Measurements from ENCODE around the gene PAGR1. TPM values are rescaled to one million over a fixed set of nuclear protein-coding genes. Genes with fewer than 3 reads are reported as not detected.
"Not testable (repeated sequence)": the region's sequence is repeated elsewhere in the genome, so short reads cannot be mapped to it uniquely, and the experiment has no call there.

PAGR1 gene
- total RNA-seq, result 14.7 TPM
- long read RNA-seq, transcript PAGR1-201 (3 exons, 1,702 nt), result major isoform, 77 of 77 reads
- long read RNA-seq, partial matches to known transcripts, result 0 of 77 reads
- long read RNA-seq, other reads (novel, unspliced or antisense), result 0 of 77 reads

DNA sequence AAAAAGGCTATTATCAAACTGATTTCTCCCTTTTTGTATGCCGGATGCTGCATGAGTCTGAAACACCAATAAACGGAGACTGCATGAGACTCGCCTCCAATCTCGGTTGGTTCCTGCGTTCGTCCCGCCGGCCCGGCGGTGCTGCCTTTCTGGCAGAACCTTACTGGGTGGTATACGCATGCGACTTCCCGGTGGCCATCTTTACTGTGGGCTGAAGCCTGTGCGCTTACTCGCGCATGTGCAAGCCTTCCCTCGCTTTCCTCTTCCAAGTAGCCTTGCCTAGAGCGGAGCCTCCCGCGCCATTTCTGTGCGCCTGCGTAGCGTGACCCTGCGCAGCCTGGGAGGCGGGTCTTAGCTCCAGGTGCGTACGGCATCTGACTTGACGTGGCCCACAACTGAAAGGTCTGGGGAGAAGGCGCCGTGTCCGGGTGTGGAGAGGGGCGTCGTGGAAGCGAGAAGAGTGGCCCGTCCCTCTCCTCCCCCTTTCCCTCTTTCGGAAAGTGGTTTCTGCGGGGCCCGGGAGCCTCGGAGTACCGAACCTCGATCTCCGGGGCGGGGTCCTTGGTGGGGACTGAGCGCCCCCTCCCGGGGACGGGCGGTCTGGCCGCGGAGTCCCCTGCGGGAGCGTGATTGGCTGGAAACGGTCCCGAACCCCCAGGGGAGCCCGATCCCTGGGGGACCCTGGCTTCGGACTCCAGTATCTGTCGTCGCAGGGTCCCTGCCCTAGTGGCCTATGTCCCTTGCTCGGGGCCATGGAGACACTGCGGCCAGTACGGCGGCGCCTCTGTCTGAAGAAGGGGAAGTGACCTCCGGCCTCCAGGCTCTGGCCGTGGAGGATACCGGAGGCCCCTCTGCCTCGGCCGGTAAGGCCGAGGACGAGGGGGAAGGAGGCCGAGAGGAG lies at the start of gene PAGR1:
Gene PAGR1 (plus strand): TSS at position 360 of the 901 bp plus-strand sequence. CDS start 374 bp downstream, at position 734.
- intact Hi-C loops (cut with DNase I), result loop anchor here (10.0 kb wide), 1 partner anchor 179 kb away; the partner anchor contains the start of genes HIRIP3 and INO80E
- ATAC-seq (ENCODE audit: poor library complexity), result peak; percentile 82
- DNase-seq, result peak; percentile 99

- no peak for ATAC-seq (ENCODE audit: poor library complexity)
- DNase-seq, result no peak
- intact Hi-C loops (cut with DNase I), result no loop called here
These were observed 49.4 kb upstream of the PAGR1 start for GRCh38 chr16:29766571-29766970.

- intact Hi-C loops (cut with DNase I), result no loop called here
- DNase-seq (no peak), ATAC-seq (ENCODE audit: poor library complexity) (no peak)
These were observed 48.9 kb upstream of the PAGR1 start for GRCh38 chr16:29767062-29767461.

DNA sequence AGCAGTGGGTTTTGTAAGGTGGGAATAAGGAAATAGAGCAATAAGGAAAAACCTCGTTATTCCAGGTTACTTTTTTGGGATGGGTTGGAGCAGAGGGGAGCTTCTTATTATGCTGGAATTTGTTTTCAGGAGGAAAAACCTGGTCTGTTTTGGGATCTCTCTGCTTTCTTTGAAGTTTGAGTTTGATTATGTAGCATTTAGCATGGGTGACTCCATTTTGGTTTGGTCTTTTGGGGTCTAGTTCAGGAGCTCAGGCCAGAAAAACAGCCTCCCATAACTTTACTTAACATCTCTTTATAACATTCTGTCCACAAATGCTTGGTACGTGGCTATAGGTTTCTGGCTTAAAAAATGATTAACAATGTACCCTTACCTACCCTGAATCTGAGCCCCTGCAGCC lies 46.4 kb upstream of the PAGR1 start:
- ATAC-seq (ENCODE audit: poor library complexity) (no peak), DNase-seq (no peak)
- intact Hi-C loops (cut with DNase I), result no loop called here

DNA sequence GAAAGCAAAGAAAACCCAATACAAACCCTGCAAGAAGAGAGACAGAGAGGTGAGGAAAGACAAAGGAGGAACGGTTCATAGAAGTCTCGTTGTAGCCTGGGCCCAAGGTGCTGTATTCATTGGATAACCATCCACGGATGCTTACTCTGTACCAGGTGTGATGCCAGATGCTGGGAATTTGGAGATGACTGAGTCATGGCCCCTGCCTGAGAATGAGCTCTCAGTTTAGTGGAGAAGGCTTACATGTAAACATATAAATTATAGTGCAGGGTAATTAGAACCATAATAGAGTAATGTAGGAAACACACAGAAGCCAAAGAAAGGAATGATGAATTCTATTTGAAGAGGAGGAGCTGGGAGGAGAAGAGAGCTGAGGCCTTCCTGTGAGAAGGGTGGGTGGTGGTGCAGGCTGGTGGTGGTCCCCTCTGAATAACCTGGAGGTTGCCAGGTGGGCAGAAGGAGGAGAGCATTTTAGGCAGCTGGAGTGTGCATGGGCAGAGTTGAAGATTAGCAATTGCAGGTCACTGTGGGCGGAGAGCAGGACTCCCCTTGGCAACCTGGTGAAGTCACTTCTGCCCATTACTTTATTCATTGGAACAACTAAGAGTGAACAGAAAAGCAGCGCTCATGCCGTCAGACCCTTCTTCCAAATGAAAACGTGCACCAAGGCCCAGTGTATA lies 45.6 kb upstream of the PAGR1 start:
- ATAC-seq (ENCODE audit: poor library complexity), result no peak
- no peak for DNase-seq
- intact Hi-C loops (cut with DNase I), result no loop called here

GRCh38 chr16:29772330-29772729 lies 43.6 kb upstream of the PAGR1 start:
- not testable (repeated sequence) for ATAC-seq (ENCODE audit: poor library complexity)

GRCh38 chr16:29774730-29775129 lies 41.2 kb upstream of the PAGR1 start:
- DNase-seq (no peak), ATAC-seq (ENCODE audit: poor library complexity) (no peak)
- intact Hi-C loops (cut with DNase I), result no loop called here

More at GRCh38 chr16:29772330-29772729, 43.6 kb upstream of the PAGR1 start:
- intact Hi-C loops (cut with DNase I); DNase-seq: not testable (repeated sequence)

DNA sequence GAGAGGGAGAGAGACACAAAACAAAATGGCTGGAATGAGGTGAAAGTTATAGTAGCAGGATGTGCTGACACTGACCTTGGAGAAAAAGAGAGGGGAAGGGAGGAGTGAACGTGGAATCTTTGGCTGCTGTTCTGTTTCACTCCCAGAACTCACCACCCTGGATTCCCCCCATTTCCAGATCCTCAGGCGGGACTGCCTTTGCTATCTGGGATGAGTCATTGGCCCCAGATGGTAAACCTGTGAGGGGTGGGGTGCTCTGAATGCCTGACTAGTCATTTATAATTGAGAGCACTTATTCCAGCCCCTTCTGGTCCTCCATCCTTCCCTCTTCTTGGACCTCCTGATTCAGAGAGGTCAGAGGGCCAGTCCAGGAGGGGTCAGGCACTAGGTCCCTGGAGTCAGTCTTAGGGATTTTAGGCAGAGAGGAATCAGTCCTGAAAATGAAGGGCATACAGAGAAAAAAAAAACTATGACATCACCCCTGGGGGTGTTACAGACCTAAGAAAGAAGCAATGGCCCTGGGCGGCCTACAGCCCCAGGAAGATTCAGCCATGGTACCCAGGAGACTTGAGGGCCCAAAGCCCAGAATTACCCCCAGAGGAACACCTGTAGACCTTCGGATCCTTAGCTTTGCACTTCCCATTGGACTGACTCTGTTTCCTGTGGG lies 40.1 kb upstream of the PAGR1 start:
- ATAC-seq (ENCODE audit: poor library complexity) (no peak), DNase-seq (no peak)
- intact Hi-C loops (cut with DNase I), result no loop called here

DNA sequence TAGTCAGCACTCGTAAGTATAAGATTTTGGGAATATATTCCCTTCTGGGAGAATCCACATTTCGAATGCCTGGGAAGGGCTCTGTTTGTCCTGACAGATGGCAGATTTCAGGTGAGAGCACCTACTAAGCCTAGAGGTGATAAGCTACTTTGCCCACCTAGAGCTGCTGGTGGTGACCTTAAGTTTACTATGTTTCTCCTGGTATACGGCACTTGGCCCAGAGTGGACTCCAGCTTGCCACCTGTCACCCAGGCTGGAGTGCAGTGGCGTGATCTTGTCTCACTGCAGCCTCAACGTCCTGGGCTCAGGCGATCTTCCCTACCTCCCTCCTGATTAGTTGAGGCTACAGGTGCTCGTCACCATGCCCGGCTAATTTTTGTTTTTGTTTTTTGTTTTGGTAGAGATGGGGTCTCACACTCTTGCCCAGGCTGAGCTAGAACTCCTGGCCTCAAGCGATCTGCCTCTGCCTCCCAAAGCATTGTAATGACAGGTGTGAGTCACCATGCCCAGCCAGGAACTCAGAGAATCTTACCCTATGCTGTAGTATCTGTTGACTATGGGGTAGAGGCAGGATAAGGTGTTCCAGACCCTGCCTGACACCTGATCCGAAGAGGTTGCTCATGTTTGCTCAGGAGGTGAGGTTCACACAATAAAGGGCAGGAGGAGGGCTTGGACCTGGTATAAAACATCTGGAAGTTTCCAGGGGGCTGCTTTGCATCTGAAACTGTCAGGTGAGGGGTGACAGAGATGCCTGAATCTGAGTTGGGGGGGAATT lies 38.2 kb upstream of the PAGR1 start, which contains the start of gene ZG16:
Gene ZG16 (plus strand): TSS at position 681 of the 775 bp plus-strand sequence. CDS start 1,011 bp downstream, outside the sequence.
- no peak for ATAC-seq (ENCODE audit: poor library complexity)
- intact Hi-C loops (cut with DNase I), result no loop called here
- DNase-seq, result no peak

GRCh38 chr16:29779474-29779873 lies 36.5 kb upstream of the PAGR1 start:
- DNase-seq (no peak), ATAC-seq (ENCODE audit: poor library complexity) (no peak)
- intact Hi-C loops (cut with DNase I), result no loop called here

GRCh38 chr16:29783094-29783953 lies 32.6 kb upstream of the PAGR1 start:
- ATAC-seq (ENCODE audit: poor library complexity); intact Hi-C loops (cut with DNase I); DNase-seq: not testable (repeated sequence)

- DNase-seq (no peak), ATAC-seq (ENCODE audit: poor library complexity) (no peak)
- intact Hi-C loops (cut with DNase I), result loop anchor here (2.0 kb wide), 1 partner anchor 51 kb away; no protein-coding TSS in a partner anchor
These were observed 31.8 kb upstream of the PAGR1 start for GRCh38 chr16:29784157-29784556.

DNA sequence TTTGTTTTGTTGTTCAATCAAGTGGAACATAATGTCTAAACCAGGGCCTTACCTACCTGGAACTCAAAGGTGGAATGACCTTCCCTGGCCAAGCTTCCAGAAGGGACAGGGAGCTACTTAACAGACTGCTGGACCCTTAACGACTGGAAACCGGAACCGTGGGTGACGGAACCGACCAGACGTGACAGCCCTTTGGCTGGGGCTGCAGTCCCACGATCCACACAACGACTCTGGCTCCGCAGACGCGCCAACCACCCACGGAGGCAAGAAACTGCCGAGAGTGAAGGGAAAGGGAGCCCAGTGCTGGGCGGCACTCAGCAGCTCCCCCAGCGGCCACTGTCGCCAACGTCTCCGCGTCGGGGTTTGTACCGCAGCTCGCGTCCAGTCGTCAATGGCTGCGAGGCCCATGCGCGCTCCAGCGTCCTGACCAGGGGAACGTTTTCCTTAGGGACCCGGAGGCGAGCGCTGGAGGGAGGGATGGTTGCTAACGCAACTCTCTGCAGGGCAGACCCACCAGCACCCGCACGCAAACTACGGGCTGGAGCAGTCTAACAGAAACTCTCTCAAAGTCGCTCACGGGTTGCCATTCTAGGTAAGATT lies 31.0 kb upstream of the PAGR1 start:
- intact Hi-C loops (cut with DNase I), result loop anchor here (2.0 kb wide), 1 partner anchor 50 kb away; no protein-coding TSS in a partner anchor
- ATAC-seq (ENCODE audit: poor library complexity), result peak; percentile 95
- peak; percentile 87 for DNase-seq

DNA sequence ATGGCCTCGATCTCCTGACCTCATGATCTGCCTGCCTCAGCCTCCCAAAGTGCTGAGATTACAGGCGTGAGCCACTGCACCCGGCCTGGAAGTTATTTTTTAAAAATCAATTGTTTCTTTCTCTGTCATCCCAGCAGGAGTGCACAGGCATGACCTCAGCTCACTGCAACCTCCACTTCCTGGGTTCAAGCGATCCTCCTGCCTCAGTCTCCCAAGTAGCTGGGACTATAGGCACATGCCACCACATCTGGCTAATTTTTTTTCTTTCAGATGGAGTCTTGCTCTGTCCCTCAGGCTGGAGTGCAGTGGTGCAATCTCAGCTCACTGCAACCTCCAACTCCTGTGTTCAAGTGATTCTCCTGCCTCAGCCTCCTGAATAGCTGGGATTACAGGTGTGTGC lies 28.8 kb upstream of the PAGR1 start:
- intact Hi-C loops (cut with DNase I); ATAC-seq (ENCODE audit: poor library complexity); DNase-seq: not testable (repeated sequence)

GRCh38 chr16:29789775-29790182 lies 26.2 kb upstream of the PAGR1 start:
- intact Hi-C loops (cut with DNase I), result no loop called here
- DNase-seq (no peak), ATAC-seq (ENCODE audit: poor library complexity) (no peak)

DNA sequence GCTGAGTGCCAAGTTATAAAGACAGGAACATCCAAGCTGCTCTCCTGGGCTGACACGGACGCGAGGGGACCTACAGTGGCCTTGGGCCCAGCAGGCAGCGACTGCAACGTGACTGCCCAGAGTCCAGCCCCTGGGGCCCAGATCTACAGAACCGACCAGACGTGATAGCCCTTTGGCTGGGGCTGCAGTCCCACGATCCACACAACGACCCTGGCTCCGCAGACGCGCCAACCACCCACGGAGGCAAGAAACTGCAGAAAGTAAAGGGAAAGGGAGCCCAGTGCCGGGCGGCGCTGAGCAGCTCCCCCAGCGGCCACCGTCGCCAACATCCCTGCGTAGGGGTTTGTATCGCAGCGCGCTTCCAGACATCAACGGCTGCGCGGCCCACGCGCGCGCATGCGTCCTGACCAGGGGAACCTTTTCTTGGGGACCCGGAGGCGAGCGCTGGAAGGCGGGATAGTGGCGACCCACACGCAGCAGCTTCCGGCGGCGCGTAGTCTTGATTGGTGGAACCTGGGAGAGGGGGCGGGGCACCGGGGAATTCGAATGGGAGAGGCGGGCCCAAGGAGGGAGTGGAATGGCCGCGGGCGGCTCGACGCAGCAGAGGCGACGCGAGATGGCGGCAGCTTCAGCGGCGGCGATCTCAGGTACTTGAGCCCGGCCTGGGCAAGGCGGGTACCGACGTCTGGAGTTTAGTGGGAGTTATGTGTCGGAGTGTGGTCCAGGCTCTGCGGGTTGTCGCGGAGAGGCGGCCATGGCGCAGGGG lies 25.6 kb upstream of the PAGR1 start, which contains the start of gene KIF22:
Gene KIF22 (plus strand): TSS at position 569 of the 766 bp plus-strand sequence. CDS start 9 bp downstream, at position 578.
- peak; percentile 100 for DNase-seq
- peak; percentile 100 for ATAC-seq (ENCODE audit: poor library complexity)
- intact Hi-C loops (cut with DNase I), result no loop called here

Data from Right ventricle myocardium superior (tissue), 1 donor.